Smooth muscle cell (in vitro differentiated cells): Measurements from ENCODE around the gene KRT17. TPM values are rescaled to one million over a fixed set of nuclear protein-coding genes. Genes with fewer than 3 reads are reported as not detected.

Experiments
- DNase-seq: peaks from one replicate; lab custom pipeline; 2025; ENCODE audit not compliant: unreplicated experiment; lab: John Stamatoyannopoulos, UW
- H2AFZ ChIP-seq: fragments of 200-600 bp; sonication (generic); 2 replicates; pipeline ENCODE4 v1.6.0; 2016; ENCODE audit warnings: antibody characterized with exemption, low read depth, mild to moderate bottlenecking
- H3F3A ChIP-seq: fragments of 200-600 bp; sonication (generic); 2 replicates; pipeline ENCODE4 v1.6.0; 2017; ENCODE audit warnings: antibody characterized with exemption, low read depth
- H3K27ac ChIP-seq: fragments of 200-600 bp; sonication (generic); 2 replicates; pipeline ENCODE4 v1.5.1; 2016; ENCODE audit warnings: low read depth, mild to moderate bottlenecking
- H3K27me3 ChIP-seq: fragments of 200-600 bp; sonication (generic); 2 replicates; pipeline ENCODE4 v1.6.1; 2016; ENCODE audit warnings: low read depth, mild to moderate bottlenecking
- H3K36me3 ChIP-seq: fragments of 200-600 bp; sonication (generic); 2 replicates; pipeline ENCODE4 v1.5.1; 2016; ENCODE audit warnings: low read depth
- H3K4me1 ChIP-seq: fragments of 200-600 bp; sonication (generic); 2 replicates; pipeline ENCODE4 v1.5.1; 2016; ENCODE audit warnings: low read depth
- H3K4me2 ChIP-seq: fragments of 200-600 bp; sonication (generic); 2 replicates; pipeline ENCODE4 v1.6.0; 2016; ENCODE audit warnings: mild to moderate bottlenecking
- H3K4me3 ChIP-seq: fragments of 200-600 bp; sonication (generic); 2 replicates; pipeline ENCODE4 v1.5.1; 2016; ENCODE audit warnings: mild to moderate bottlenecking
- H3K79me2 ChIP-seq: fragments of 200-600 bp; sonication (generic); 2 replicates; pipeline ENCODE4 v1.6.0; 2016; ENCODE audit warnings: low read depth, mild to moderate bottlenecking
- H3K9ac ChIP-seq: fragments of 200-600 bp; sonication (generic); 2 replicates; pipeline ENCODE4 v1.6.0; 2016; ENCODE audit warnings: low read depth
- H3K9me3 ChIP-seq: fragments of 200-600 bp; sonication (generic); replicated peaks from 2 replicates; pipeline ENCODE4 v1.5.1; 2016; ENCODE audit warnings: low read depth
- H4K20me1 ChIP-seq: fragments of 200-600 bp; sonication (generic); 2 replicates; pipeline ENCODE4 v1.6.0; 2016; ENCODE audit warnings: low read depth
- WGBS: methylation state at CpG from one replicate; pipeline ENCODE4 v1.1.7; 2016; ENCODE audit warnings: low lambda C conversion rate; 5-methylcytosine and 5-hydroxymethylcytosine counted together
- polyA plus RNA-seq: library from polyadenylated mRNA; unstranded; fragments of >200 nt; fragmentation: Nextera tagmentation; extraction: Ambion mirVana; gene quantifications from 2 replicates; pipeline ENCODE4 v1.2.1, GENCODE V29; 2016
- total RNA-seq: library from RNA; depleted of rRNA; stranded (reverse); fragments of >200 nt; gene quantifications from 2 replicates; pipeline ENCODE4 v1.2.3, GENCODE V29; 2014
- TF ChIP-seq, protein P1 (sequence below): fragments of 200-600 bp; sonication (generic); IDR thresholded peaks from 2 replicates; pipeline ENCODE4 v1.5.1; 2017; ENCODE audit warnings: borderline replicate concordance, mild to moderate bottlenecking, antibody characterized with exemption; ENCODE audit not compliant: insufficient read depth, poor library complexity, severe bottlenecking

The KRT17 gene
- total and polyA plus RNA-seq, 2 experiments from 2014 or later: 869 to 1,591 TPM

DNA sequence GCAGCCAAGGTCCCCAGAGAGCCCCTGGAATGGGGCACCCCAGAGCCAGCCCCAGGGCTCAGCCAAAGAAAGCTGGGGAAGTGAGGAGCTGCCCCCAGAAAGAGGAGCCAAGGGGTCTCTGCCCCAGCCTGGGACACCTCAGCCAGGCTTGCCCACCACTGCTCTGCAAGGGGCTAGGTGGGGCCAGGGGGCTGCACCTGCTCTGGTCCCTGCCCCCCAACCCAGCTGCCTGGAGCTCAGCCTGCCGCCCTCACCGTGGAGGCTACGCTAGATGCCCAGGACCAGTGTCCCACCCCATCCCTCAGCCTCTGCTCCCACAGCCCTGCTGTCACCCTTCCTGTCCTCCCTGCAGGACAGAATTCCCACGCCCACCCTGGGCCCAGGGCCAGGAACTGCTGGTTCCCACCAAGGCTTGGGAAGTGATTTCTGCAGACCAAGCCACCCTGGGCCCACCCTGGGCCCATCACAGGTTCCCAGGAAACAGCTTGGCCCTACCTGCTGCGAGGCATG lies 28.1 kb upstream of the KRT17 start:
- Histone ChIP-seq H3K27ac (peak overlapping the region; percentile 87), H3K9ac (no peak overlapping the region)

DNA sequence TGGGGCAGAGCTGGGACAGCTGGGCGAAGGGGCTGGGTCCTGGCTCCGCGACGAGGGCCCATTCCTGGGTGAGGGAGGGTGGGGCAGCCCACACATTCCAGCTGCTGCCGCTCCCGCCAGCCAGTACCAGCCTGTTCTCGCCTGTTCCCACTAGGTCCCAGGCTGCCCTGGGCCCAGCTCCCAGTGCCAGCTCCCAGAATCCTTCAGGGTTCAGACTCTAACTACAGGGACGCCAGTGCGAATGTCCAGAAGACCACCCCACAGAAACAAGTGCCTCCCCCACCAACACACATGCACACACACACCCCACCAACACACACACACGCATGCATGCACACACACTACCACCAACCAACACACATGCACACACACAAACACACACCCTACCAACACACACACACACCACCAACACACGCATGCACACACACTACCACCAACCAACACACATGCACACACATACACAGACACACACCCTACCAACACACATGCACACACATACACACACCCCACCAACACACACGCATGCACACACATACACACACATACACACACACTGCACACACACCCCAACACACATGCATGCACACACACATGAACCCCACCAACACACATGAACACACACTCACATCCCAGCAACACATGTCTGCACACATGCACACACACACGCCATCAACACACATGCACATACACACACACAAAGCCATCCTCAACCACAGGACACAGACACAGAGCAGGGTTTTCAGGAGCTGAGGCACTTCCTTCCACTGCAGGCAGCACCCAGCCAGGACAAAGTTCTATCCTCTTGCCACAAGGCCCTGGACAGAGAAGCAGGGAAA lies 27.5 kb upstream of the KRT17 start:
- Histone ChIP-seq H3K79me2 (no peaks in the 10 kb centered on the region), H3K9ac (no peak overlapping the region), H4K20me1 (no peaks in the 10 kb centered on the region), H3K4me3 (no peak overlapping the region), H3K9me3 (no peaks in the 10 kb centered on the region), H3F3A (no peaks in the 10 kb centered on the region), H3K27ac (no peak overlapping the region), H2AFZ (no peak overlapping the region), H3K4me2 (no peak overlapping the region), H3K36me3 (no peaks in the 10 kb centered on the region), H3K27me3 (no peaks in the 10 kb centered on the region), H3K4me1 (peaks cover 10% of the 10 kb centered on the region)
- no peak for DNase-seq
- 93% methylated on average over 7 of the region's 13 CpGs for WGBS
- TF ChIP-seq, protein P1, sequence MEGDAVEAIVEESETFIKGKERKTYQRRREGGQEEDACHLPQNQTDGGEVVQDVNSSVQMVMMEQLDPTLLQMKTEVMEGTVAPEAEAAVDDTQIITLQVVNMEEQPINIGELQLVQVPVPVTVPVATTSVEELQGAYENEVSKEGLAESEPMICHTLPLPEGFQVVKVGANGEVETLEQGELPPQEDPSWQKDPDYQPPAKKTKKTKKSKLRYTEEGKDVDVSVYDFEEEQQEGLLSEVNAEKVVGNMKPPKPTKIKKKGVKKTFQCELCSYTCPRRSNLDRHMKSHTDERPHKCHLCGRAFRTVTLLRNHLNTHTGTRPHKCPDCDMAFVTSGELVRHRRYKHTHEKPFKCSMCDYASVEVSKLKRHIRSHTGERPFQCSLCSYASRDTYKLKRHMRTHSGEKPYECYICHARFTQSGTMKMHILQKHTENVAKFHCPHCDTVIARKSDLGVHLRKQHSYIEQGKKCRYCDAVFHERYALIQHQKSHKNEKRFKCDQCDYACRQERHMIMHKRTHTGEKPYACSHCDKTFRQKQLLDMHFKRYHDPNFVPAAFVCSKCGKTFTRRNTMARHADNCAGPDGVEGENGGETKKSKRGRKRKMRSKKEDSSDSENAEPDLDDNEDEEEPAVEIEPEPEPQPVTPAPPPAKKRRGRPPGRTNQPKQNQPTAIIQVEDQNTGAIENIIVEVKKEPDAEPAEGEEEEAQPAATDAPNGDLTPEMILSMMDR: no peak

More for the DNA sequence above, 28.1 kb upstream of the KRT17 start:
- TF ChIP-seq, protein P1: no peak
- H3F3A ChIP-seq: no peaks in the 10 kb centered on the region
- peaks cover 10% of the 10 kb centered on the region for H3K4me1 ChIP-seq
- H3K4me3 ChIP-seq: no peak overlapping the region
- no peaks in the 10 kb centered on the region for H3K27me3 ChIP-seq
- WGBS: 88% methylated on average over 5 of the region's 5 CpGs
- DNase-seq: no peak
- no peaks in the 10 kb centered on the region for H3K79me2 ChIP-seq
- no peaks in the 10 kb centered on the region for H4K20me1 ChIP-seq
- H2AFZ ChIP-seq: no peak overlapping the region
- H3K36me3 ChIP-seq: no peaks in the 10 kb centered on the region
- no peaks in the 10 kb centered on the region for H3K9me3 ChIP-seq
- no peak overlapping the region for H3K4me2 ChIP-seq

DNA sequence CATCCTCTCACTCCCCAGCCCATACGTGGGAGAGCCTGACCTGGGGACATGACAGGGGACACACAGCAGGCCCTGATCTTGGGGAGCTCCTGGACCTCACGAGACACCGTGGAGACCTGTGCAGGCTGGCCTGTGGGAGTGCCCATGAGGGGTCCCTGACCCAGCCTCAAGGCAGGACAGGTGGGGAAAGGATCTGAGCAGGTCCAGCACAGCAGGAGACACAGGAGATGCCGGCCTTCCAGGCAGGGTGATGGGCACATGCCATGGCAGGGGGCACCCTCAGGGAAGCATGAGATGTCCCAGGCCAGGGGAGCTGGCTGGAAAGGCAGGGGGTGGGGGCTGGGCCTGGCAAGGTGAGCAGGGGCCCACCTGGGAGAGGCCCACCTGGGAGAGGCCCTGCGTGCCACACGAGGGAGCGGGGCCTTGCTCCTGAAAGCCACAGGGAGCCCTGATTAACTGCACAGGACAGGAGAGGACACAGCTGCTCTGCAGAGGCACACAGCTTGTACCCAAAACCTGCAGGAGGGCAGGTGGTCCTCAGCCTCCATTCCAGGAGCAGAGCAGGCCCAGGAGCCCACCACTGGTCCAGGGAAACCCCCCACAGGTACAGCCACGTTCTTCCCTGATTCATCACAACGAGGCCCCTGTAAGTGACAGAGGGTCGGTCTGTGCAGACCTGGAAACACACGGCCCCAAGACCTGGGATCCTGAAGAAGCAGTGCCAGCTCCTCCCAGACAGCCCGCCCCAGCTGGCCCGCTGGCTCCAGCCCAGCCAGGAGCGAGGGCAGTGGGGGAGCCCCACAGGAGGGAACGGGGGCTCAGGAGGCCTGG lies 26.6 kb upstream of the KRT17 start:
- Histone ChIP-seq H4K20me1 (no peaks in the 10 kb centered on the region), H3K9ac (no peak overlapping the region), H3F3A (no peaks in the 10 kb centered on the region), H3K27me3 (no peaks in the 10 kb centered on the region), H3K4me1 (peaks cover 9% of the 10 kb centered on the region), H3K79me2 (no peaks in the 10 kb centered on the region), H3K4me2 (no peak overlapping the region), H3K4me3 (no peak overlapping the region), H3K36me3 (no peaks in the 10 kb centered on the region), H2AFZ (no peak overlapping the region), H3K27ac (no peak overlapping the region), H3K9me3 (no peaks in the 10 kb centered on the region)
- WGBS: 84% methylated on average over 12 of the region's 15 CpGs
- TF ChIP-seq, protein P1: no peak
- DNase-seq: no peak
